GM23338 (cell line): ENCODE results near the gene CCR4. TPM values are rescaled to one million over a fixed set of nuclear protein-coding genes. Genes with fewer than 3 reads are reported as not detected.

ENCODE experiments used
- ATAC-seq: fragments of 200-7000 bp; cut with Tn5 transposase; 3 replicates; pipeline ENCODE4 v1.9.1; 2020
- DNase-seq: peaks from one replicate; pipeline ENCODE4 v3.0.0-alpha.2; 2015; ENCODE audit warnings: low spot score
- H2AFZ ChIP-seq: fragments of 200-600 bp; sonication (generic); 2 replicates; pipeline ENCODE4 v1.8.0; 2016; ENCODE audit warnings: antibody characterized with exemption, mild to moderate bottlenecking, moderate library complexity
- H3F3A ChIP-seq: fragments of 200-600 bp; sonication (generic); replicated peaks from 2 replicates; pipeline ENCODE4 v1.8.0; 2017; ENCODE audit warnings: antibody characterized with exemption, mixed run types, low read depth
- H3K27ac ChIP-seq: fragments of 200-600 bp; sonication (generic); 2 replicates; pipeline ENCODE4 v1.6.1; 2016; ENCODE audit warnings: low read depth
- H3K27me3 ChIP-seq: fragments of 200-600 bp; sonication (generic); 2 replicates; pipeline ENCODE4 v1.8.0; 2016; ENCODE audit warnings: mild to moderate bottlenecking, mixed run types, moderate library complexity; ENCODE audit not compliant: insufficient read depth
- H3K36me3 ChIP-seq: fragments of 200-600 bp; sonication (generic); 2 replicates; pipeline ENCODE4 v1.8.0; 2016; ENCODE audit warnings: mild to moderate bottlenecking; ENCODE audit not compliant: insufficient read depth
- H3K4me1 ChIP-seq: fragments of 200-600 bp; sonication (generic); 2 replicates; pipeline ENCODE4 v1.8.0; 2016; ENCODE audit warnings: mild to moderate bottlenecking, moderate library complexity; ENCODE audit not compliant: insufficient read depth
- H3K4me2 ChIP-seq: fragments of 200-600 bp; sonication (generic); 2 replicates; pipeline ENCODE4 v1.7.1; 2017; ENCODE audit warnings: mixed run types
- H3K4me3 ChIP-seq: fragments of 200-600 bp; sonication (generic); 2 replicates; pipeline ENCODE4 v1.6.1; 2016; ENCODE audit warnings: mixed run types
- H3K79me2 ChIP-seq: fragments of 200-600 bp; sonication (generic); replicated peaks from 2 replicates; pipeline ENCODE4 v1.8.0; 2017; ENCODE audit warnings: mild to moderate bottlenecking; ENCODE audit not compliant: insufficient read depth
- H3K9me2 ChIP-seq: fragments of 200-600 bp; sonication (generic); 2 replicates; pipeline ENCODE4 v1.8.0; 2017; ENCODE audit not compliant: insufficient read depth
- H4K20me1 ChIP-seq: fragments of 200-600 bp; sonication (generic); replicated peaks from 2 replicates; pipeline ENCODE4 v1.8.0; 2017; ENCODE audit warnings: mild to moderate bottlenecking; ENCODE audit not compliant: insufficient read depth
- H3K27ac Mint-ChIP-seq: 2 replicates; pipeline ENCODE4 v1.8.0; 2020; ENCODE audit warnings: inconsistent platforms, mild to moderate bottlenecking, moderate library complexity, mixed read lengths
- H3K27me3 Mint-ChIP-seq: 3 replicates; pipeline ENCODE4 v1.8.0; 2022; ENCODE audit warnings: low read depth, mild to moderate bottlenecking, moderate library complexity, mixed read lengths, inconsistent platforms; ENCODE audit not compliant: insufficient read depth, poor library complexity
- H3K36me3 Mint-ChIP-seq: 3 replicates; pipeline ENCODE4 v1.8.0; 2021; ENCODE audit warnings: low read depth, mild to moderate bottlenecking, inconsistent platforms, moderate library complexity, mixed read lengths
- H3K4me1 Mint-ChIP-seq: 3 replicates; pipeline ENCODE4 v1.8.0; 2020; ENCODE audit warnings: mild to moderate bottlenecking, inconsistent platforms, mixed read lengths
- H3K4me3 Mint-ChIP-seq: 3 replicates; pipeline ENCODE4 v1.8.0; 2021; ENCODE audit warnings: moderate library complexity, mild to moderate bottlenecking, inconsistent platforms, mixed read lengths
- H3K9me3 Mint-ChIP-seq: 3 replicates; pipeline ENCODE4 v1.8.0; 2020; ENCODE audit warnings: moderate library complexity, mild to moderate bottlenecking, inconsistent platforms, mixed read lengths
- CREB1 ChIP-seq: fragments of 250-450 bp; sonication (Bioruptor Pico); IDR thresholded peaks from 2 replicates; pipeline ENCODE4 v1.5.0; 2020; ENCODE audit warnings: low read depth, mild to moderate bottlenecking, moderate library complexity
- EZH2 ChIP-seq: fragments of 200-600 bp; sonication (generic); IDR thresholded peaks from one replicate; pipeline ENCODE4 v1.8.0; 2017; ENCODE audit warnings: antibody characterized with exemption, mild to moderate bottlenecking, low read depth; ENCODE audit not compliant: unreplicated experiment
- JUNB ChIP-seq: IDR thresholded peaks from one replicate; pipeline ENCODE4 v1.6.1; 2016; ENCODE audit warnings: antibody characterized with exemption; ENCODE audit not compliant: unreplicated experiment
- NANOG ChIP-seq: IDR thresholded peaks from 2 replicates; pipeline ENCODE4 v1.6.1; 2016; ENCODE audit warnings: antibody characterized with exemption, borderline replicate concordance
- POLR2AphosphoS5 ChIP-seq: IDR thresholded peaks from 2 replicates; pipeline ENCODE4 v1.6.1; 2016; ENCODE audit warnings: antibody characterized with exemption, low read depth
- STAT1 ChIP-seq: IDR thresholded peaks from one replicate; pipeline ENCODE4 v1.6.1; 2016; ENCODE audit warnings: antibody characterized with exemption; ENCODE audit not compliant: unreplicated experiment
- ZNF114 ChIP-seq: fragments of 250-450 bp; sonication (Bioruptor Pico); IDR thresholded peaks from 2 replicates; pipeline ENCODE4 v1.5.0; 2020; ENCODE audit warnings: mild to moderate bottlenecking, moderate library complexity
- ZNF331 ChIP-seq: fragments of 250-450 bp; sonication (Bioruptor Pico); IDR thresholded peaks from 2 replicates; pipeline ENCODE4 v1.5.0; 2020; ENCODE audit warnings: low read depth, mild to moderate bottlenecking, moderate library complexity
- polyA plus RNA-seq: library from polyadenylated mRNA; unstranded; fragments of >200 nt; fragmentation: Nextera tagmentation; extraction: Ambion mirVana; gene quantifications from 2 replicates; pipeline ENCODE4 v1.2.1, GENCODE V29; 2016
- total RNA-seq: library from RNA; depleted of rRNA; stranded (reverse); fragments of >200 nt; shearing (Covaris generic); gene quantifications from 2 replicates; pipeline ENCODE4 v1.2.3, GENCODE V29; 2014
- TF ChIP-seq, protein P1 (sequence below): IDR thresholded peaks from one replicate; pipeline ENCODE4 v1.6.1; 2018; ENCODE audit warnings: antibody characterized with exemption; ENCODE audit not compliant: unreplicated experiment
- TF ChIP-seq, protein P2 (sequence below): IDR thresholded peaks from 2 replicates; pipeline ENCODE4 v1.6.1; 2016; ENCODE audit warnings: antibody characterized with exemption
- TF ChIP-seq, protein P3 (sequence below), 2 experiments: fragments of 200-600 bp in 1 of 2; sonication (generic) in 1 of 2; conservative IDR thresholded peaks; 2 replicates each; pipeline versions ENCODE4 v1.5.1 to v1.6.1; 2016 to 2017; ENCODE audit warnings: antibody characterized with exemption in 2 of 2, low read depth in 2 of 2, mild to moderate bottlenecking in 2 of 2, moderate library complexity in 1 of 2

CCR4 gene
- total and polyA plus RNA-seq, 2 experiments from 2014 or later = 0.10 to 0.35 TPM

DNA sequence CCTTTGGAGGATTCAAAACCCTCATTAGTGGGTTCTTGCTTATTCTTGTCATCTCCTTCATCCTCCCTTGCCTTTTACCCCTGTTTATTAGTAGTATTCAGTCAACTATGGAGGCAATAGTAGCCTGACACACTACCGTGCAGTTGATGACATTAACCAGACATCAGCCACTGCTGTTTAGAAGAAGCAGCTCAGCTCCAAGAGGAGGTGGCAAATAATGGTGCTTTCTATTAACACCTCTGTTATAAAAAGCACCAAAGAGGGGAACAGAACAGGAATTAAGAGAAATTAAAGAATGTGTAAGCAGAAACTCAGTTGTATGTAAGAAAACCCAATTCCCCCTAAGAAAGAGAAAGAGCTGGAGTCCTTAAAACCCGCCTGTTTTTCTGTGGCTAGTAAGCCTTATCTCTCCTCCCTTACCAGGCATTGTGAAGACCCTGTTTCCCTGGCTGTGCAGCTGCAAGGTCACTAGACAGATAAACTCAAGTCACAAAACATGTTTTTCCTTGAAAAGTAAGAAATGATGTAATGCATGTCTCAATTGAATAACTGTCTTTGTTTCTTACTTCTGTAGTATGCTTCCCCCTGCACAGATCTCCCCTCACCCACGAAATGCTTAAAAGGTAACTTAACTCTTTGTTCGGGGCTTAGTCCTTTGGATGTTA is 21.2 kb downstream of the CCR4 start:
- Mint-ChIP-seq H3K4me3 (no peak overlapping the region), H3K36me3 (no peaks in the 10 kb centered on the region), H3K4me1 (peaks cover 5% of the 10 kb centered on the region; the same call in 2 of the 3 replicates), H3K27me3 (no peaks in the 10 kb centered on the region), H3K27ac (no peak overlapping the region), H3K9me3 (no peaks in the 10 kb centered on the region)
- H3K4me2 ChIP-seq = no peak overlapping the region
- no peaks in the 10 kb centered on the region for H3K36me3 ChIP-seq
- H3K4me1 ChIP-seq = no peaks in the 10 kb centered on the region
- H3K4me3 ChIP-seq = no peak overlapping the region
- no peaks in the 10 kb centered on the region for H3K27me3 ChIP-seq
- H4K20me1 ChIP-seq = no peaks in the 10 kb centered on the region; the same call in 1 of the 2 replicates
- H3F3A ChIP-seq = no peaks in the 10 kb centered on the region
- TF ChIP-seq ZNF114 (no peak), ZNF331 (CRISPR knock-in tag) (no peak), STAT1 (no peak), CREB1 (no peak)
- TF ChIP-seq, protein P1, sequence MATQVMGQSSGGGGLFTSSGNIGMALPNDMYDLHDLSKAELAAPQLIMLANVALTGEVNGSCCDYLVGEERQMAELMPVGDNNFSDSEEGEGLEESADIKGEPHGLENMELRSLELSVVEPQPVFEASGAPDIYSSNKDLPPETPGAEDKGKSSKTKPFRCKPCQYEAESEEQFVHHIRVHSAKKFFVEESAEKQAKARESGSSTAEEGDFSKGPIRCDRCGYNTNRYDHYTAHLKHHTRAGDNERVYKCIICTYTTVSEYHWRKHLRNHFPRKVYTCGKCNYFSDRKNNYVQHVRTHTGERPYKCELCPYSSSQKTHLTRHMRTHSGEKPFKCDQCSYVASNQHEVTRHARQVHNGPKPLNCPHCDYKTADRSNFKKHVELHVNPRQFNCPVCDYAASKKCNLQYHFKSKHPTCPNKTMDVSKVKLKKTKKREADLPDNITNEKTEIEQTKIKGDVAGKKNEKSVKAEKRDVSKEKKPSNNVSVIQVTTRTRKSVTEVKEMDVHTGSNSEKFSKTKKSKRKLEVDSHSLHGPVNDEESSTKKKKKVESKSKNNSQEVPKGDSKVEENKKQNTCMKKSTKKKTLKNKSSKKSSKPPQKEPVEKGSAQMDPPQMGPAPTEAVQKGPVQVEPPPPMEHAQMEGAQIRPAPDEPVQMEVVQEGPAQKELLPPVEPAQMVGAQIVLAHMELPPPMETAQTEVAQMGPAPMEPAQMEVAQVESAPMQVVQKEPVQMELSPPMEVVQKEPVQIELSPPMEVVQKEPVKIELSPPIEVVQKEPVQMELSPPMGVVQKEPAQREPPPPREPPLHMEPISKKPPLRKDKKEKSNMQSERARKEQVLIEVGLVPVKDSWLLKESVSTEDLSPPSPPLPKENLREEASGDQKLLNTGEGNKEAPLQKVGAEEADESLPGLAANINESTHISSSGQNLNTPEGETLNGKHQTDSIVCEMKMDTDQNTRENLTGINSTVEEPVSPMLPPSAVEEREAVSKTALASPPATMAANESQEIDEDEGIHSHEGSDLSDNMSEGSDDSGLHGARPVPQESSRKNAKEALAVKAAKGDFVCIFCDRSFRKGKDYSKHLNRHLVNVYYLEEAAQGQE = no peak
- no peaks in the 10 kb centered on the region for H3K9me2 ChIP-seq
- no peak for ATAC-seq
- no peak overlapping the region for H2AFZ ChIP-seq
- H3K79me2 ChIP-seq = no peaks in the 10 kb centered on the region
- DNase-seq = no peak
- no peak overlapping the region for H3K27ac ChIP-seq

DNA sequence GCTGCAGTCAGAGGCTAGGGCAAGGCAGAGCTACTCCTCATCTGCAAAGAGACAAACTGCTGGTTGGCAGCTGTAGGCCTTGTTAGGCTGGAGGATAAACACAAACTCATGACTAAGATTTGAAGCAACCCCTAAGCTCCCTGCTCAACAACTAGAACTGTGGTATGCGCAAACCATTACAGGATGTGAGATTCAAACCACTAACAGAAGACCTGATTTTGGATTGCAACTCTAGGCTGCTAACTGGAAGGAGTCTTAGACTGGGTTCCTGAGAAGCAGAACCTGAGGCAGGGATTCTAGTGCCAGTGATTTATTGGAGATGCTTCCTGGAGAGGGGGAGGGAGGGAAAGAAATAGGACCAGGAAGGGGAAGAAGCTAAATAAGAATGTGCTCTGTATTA is 22.5 kb downstream of the CCR4 start:
- Mint-ChIP-seq H3K36me3 (no peaks in the 10 kb centered on the region), H3K4me3 (no peak overlapping the region), H3K27me3 (no peaks in the 10 kb centered on the region), H3K9me3 (no peaks in the 10 kb centered on the region), H3K27ac (no peak overlapping the region), H3K4me1 (peaks cover 5% of the 10 kb centered on the region; the same call in 1 of the 3 replicates)
- H4K20me1 ChIP-seq = no peaks in the 10 kb centered on the region; the same call in 1 of the 2 replicates
- no peak for DNase-seq
- H3F3A ChIP-seq = no peaks in the 10 kb centered on the region
- no peaks in the 10 kb centered on the region for H3K4me1 ChIP-seq
- H2AFZ ChIP-seq = peak overlapping the region; percentile 84
- ATAC-seq = no peak
- no peak overlapping the region for H3K4me2 ChIP-seq
- no peaks in the 10 kb centered on the region for H3K79me2 ChIP-seq
- no peak overlapping the region for H3K4me3 ChIP-seq
- no peaks in the 10 kb centered on the region for H3K36me3 ChIP-seq
- H3K9me2 ChIP-seq = no peaks in the 10 kb centered on the region
- H3K27ac ChIP-seq = no peak overlapping the region
- H3K27me3 ChIP-seq = no peaks in the 10 kb centered on the region
- TF ChIP-seq, protein P2, sequence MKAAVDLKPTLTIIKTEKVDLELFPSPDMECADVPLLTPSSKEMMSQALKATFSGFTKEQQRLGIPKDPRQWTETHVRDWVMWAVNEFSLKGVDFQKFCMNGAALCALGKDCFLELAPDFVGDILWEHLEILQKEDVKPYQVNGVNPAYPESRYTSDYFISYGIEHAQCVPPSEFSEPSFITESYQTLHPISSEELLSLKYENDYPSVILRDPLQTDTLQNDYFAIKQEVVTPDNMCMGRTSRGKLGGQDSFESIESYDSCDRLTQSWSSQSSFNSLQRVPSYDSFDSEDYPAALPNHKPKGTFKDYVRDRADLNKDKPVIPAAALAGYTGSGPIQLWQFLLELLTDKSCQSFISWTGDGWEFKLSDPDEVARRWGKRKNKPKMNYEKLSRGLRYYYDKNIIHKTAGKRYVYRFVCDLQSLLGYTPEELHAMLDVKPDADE = no peak
- TF ChIP-seq JUNB (no peak), CREB1 (no peak), POLR2AphosphoS5 (no peak), ZNF331 (CRISPR knock-in tag) (no peak), NANOG (no peak), EZH2 (no peak)
- TF ChIP-seq, protein P3, sequence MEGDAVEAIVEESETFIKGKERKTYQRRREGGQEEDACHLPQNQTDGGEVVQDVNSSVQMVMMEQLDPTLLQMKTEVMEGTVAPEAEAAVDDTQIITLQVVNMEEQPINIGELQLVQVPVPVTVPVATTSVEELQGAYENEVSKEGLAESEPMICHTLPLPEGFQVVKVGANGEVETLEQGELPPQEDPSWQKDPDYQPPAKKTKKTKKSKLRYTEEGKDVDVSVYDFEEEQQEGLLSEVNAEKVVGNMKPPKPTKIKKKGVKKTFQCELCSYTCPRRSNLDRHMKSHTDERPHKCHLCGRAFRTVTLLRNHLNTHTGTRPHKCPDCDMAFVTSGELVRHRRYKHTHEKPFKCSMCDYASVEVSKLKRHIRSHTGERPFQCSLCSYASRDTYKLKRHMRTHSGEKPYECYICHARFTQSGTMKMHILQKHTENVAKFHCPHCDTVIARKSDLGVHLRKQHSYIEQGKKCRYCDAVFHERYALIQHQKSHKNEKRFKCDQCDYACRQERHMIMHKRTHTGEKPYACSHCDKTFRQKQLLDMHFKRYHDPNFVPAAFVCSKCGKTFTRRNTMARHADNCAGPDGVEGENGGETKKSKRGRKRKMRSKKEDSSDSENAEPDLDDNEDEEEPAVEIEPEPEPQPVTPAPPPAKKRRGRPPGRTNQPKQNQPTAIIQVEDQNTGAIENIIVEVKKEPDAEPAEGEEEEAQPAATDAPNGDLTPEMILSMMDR (conservative IDR thresholded peaks at IDR 0.05; ENCODE audit: low read depth in 2 of 2) = no peak
